Body of pancreas (tissue), 4 donors: ENCODE data around the gene XRCC5.

Experiments used
- POLR2A ChIP-seq, 3 donors: fragments of 450-650 bp; IDR thresholded peaks; one replicate each; pipeline ENCODE4 v1.6.1; 2016; ENCODE audit warnings: antibody characterized with exemption in 3 of 3, mild to moderate bottlenecking in 2 of 3
- TF ChIP-seq, protein P1 (sequence below), 7 experiments: fragments of 450-650 bp in 4 of 7; fragments of 200-600 bp in 3 of 7; sonication (generic) in 3 of 7; IDR thresholded peaks; one replicate each; pipeline ENCODE4 v1.5.1; 2016 to 2019; ENCODE audit warnings: antibody characterized with exemption in 7 of 7

DNA sequence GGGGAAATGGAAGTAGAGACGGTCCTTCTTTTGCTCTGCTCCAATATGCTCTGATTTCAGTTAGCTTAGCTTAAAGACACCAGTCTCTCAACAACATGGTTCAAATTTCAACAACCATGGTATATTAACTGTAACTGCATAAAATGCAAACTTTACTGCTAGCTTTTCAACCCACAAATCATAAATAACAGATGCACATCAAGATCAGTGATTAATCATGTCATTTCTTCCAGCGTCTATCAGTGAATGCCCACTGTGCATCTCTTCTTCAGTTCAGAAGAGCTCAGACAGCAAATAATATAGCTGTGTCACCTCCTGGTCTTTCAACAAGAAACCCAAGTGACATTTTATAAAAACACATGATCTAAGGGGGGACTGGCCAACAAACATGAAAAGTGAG lies 40.1 kb upstream of the XRCC5 start:
- TF ChIP-seq, protein P1, sequence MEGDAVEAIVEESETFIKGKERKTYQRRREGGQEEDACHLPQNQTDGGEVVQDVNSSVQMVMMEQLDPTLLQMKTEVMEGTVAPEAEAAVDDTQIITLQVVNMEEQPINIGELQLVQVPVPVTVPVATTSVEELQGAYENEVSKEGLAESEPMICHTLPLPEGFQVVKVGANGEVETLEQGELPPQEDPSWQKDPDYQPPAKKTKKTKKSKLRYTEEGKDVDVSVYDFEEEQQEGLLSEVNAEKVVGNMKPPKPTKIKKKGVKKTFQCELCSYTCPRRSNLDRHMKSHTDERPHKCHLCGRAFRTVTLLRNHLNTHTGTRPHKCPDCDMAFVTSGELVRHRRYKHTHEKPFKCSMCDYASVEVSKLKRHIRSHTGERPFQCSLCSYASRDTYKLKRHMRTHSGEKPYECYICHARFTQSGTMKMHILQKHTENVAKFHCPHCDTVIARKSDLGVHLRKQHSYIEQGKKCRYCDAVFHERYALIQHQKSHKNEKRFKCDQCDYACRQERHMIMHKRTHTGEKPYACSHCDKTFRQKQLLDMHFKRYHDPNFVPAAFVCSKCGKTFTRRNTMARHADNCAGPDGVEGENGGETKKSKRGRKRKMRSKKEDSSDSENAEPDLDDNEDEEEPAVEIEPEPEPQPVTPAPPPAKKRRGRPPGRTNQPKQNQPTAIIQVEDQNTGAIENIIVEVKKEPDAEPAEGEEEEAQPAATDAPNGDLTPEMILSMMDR (IDR thresholded peaks at IDR 0.05), result no peak
- no peak for TF ChIP-seq POLR2A (IDR thresholded peaks at IDR 0.05)
